HepG2 (cell line): ENCODE results near the gene NIPAL4. TPM values are rescaled to one million over a fixed set of nuclear protein-coding genes. Genes with fewer than 3 reads are reported as not detected.

Source experiments
- ATAC-seq: fragments of 200-7000 bp; cut with Tn5 transposase; 3 replicates; pipeline ENCODE4 v1.9.1; 2020; ENCODE audit warnings: mild to moderate bottlenecking, moderate library complexity
- BruUV-seq: library from RNA; stranded (reverse); fragments of 400-500 nt; replicated peaks from 2 replicates; lab custom pipeline; 2021; lab: Mats Ljungman, UMichigan
- CTCF ChIA-PET: fragments of 300-600 bp; formaldehyde crosslinking; extraction: SDS; loops from one replicate; lab custom pipeline; 2021; ENCODE audit warnings: low total read pairs, inconsistent platforms, low intra/inter-chr PET ratio; lab: Yijun Ruan, JAX
- POLR2A ChIA-PET: fragments of 350-600 bp; sonication (Branson Sonifier 250); formaldehyde crosslinking; loops from one replicate; lab custom pipeline; 2020; ENCODE audit warnings: antibody characterized with exemption, inconsistent platforms; lab: Yijun Ruan, JAX
- DNase-seq: peaks from one replicate; pipeline ENCODE4 v3.0.0-alpha.2; 2015; ENCODE audit warnings: low spot score
- FAIRE-seq: peaks from 3 replicates; lab custom pipeline; 2011; peaks lifted over from hg19 to GRCh38; lab: Jason Lieb, UNC
- H2AFZ ChIP-seq: one replicate; pipeline ENCODE4 v1.6.1; 2011; ENCODE audit warnings: low read length, inconsistent platforms
- H3K27ac ChIP-seq: fragments of 300-600 bp; 3 replicates; pipeline ENCODE4 v1.8.0; 2011; ENCODE audit warnings: mixed run types, mild to moderate bottlenecking, mixed read lengths, low read length, inconsistent platforms; ENCODE audit not compliant: insufficient read depth; ENCODE audit errors: extremely low read length
- H3K27me3 ChIP-seq, 2 experiments: fragments of 200-600 bp in 1 of 2; 2 replicates in 1 of 2; 3 replicates in 1 of 2; pipeline versions ENCODE4 v1.6.0 to v1.8.0; 2011; ENCODE audit warnings: low read length in 2 of 2, mild to moderate bottlenecking in 2 of 2, moderate library complexity in 2 of 2, inconsistent platforms in 1 of 2; ENCODE audit not compliant: insufficient read depth in 2 of 2, control insufficient read depth in 1 of 2
- H3K36me3 ChIP-seq, 2 experiments: fragments of 200-600 bp in 1 of 2; replicated peaks in 1 of 2; 2 replicates in 1 of 2; 3 replicates in 1 of 2; pipeline versions ENCODE4 v1.5.1 to v1.8.0; 2011; ENCODE audit warnings: low read length in 2 of 2, inconsistent platforms in 1 of 2; ENCODE audit not compliant: insufficient read depth in 2 of 2, control insufficient read depth in 1 of 2
- H3K4me1 ChIP-seq: 2 replicates; pipeline ENCODE4 v1.5.1; 2012; ENCODE audit warnings: low read length, inconsistent platforms; ENCODE audit not compliant: insufficient read depth
- H3K4me2 ChIP-seq: 2 replicates; pipeline ENCODE4 v1.6.0; 2011; ENCODE audit warnings: low read depth, low read length, inconsistent platforms
- H3K4me3 ChIP-seq, 3 experiments: fragments of 200-600 bp in 1 of 3; sonication (generic), shearing (Covaris generic) in 1 of 3; replicated peaks in 1 of 3; 2 replicates each; pipeline ENCODE4 v1.5.1; 2011 to 2016; ENCODE audit warnings: low read length in 3 of 3, inconsistent platforms in 2 of 3, low read depth in 2 of 3, mild to moderate bottlenecking in 2 of 3, control low read depth in 1 of 3, mixed read lengths in 1 of 3; ENCODE audit not compliant: insufficient read depth in 1 of 3
- H3K79me2 ChIP-seq: one replicate; pipeline ENCODE4 v1.6.1; 2011; ENCODE audit warnings: low read length, inconsistent platforms; ENCODE audit not compliant: insufficient read depth
- H3K9ac ChIP-seq: 2 replicates; pipeline ENCODE4 v1.6.0; 2011; ENCODE audit warnings: mild to moderate bottlenecking, low read depth, low read length, inconsistent platforms; ENCODE audit not compliant: insufficient read depth
- H3K9me3 ChIP-seq: 2 replicates; pipeline ENCODE4 v1.5.1; 2012; ENCODE audit warnings: mild to moderate bottlenecking, low read length
- H4K20me1 ChIP-seq: 2 replicates; pipeline ENCODE4 v1.6.0; 2011; ENCODE audit warnings: inconsistent platforms, mild to moderate bottlenecking, low read length, moderate library complexity; ENCODE audit not compliant: insufficient read depth
- ATF4 ChIP-seq, 2 experiments: fragments of 450-650 bp in 1 of 2; sonication (generic) in 1 of 2; formaldehyde crosslinking; IDR thresholded peaks; 2 replicates each; pipeline versions ENCODE4 v1.5.0 to v1.8.0; 2020 to 2022; ENCODE audit warnings: mild to moderate bottlenecking in 1 of 2, missing genetic modification reagents in 1 of 2
- HMG20A ChIP-seq: IDR thresholded peaks from 2 replicates; pipeline ENCODE4 v1.6.1; 2016; ENCODE audit warnings: borderline replicate concordance
- HNF1B ChIP-seq: sonication (generic); formaldehyde crosslinking; IDR thresholded peaks from 2 replicates; pipeline ENCODE4 v1.5.1; 2020; ENCODE audit warnings: mild to moderate bottlenecking, moderate library complexity, missing genetic modification reagents
- LCORL ChIP-seq, 2 experiments: fragments of 450-650 bp in 1 of 2; sonication (generic) in 1 of 2; formaldehyde crosslinking in 1 of 2; IDR thresholded peaks; 2 replicates each; pipeline versions ENCODE4 v1.5.0 to v1.6.1; 2017 to 2020; ENCODE audit warnings: antibody characterized with exemption in 1 of 2, missing genetic modification reagents in 1 of 2
- NAIF1 ChIP-seq: sonication (generic); formaldehyde crosslinking; IDR thresholded peaks from 2 replicates; pipeline ENCODE4 v1.5.0; 2020; ENCODE audit warnings: mild to moderate bottlenecking, missing genetic modification reagents, borderline replicate concordance
- NFE2 ChIP-seq: sonication (generic); formaldehyde crosslinking; IDR thresholded peaks from 2 replicates; pipeline ENCODE4 v1.4.0; 2020; ENCODE audit warnings: missing genetic modification reagents
- PAF1 ChIP-seq: IDR thresholded peaks from 2 replicates; pipeline ENCODE4 v1.6.1; 2016; ENCODE audit warnings: missing genetic modification reagents, missing compliant biosample characterization
- PATZ1 ChIP-seq: sonication (generic); formaldehyde crosslinking; IDR thresholded peaks from 2 replicates; pipeline ENCODE4 v1.4.0; 2020; ENCODE audit warnings: missing genetic modification reagents
- SIN3A ChIP-seq: IDR thresholded peaks from 2 replicates; pipeline ENCODE4 v1.6.1; 2011; ENCODE audit warnings: low read depth, mild to moderate bottlenecking, control low read depth, low read length, borderline replicate concordance
- THAP9 ChIP-seq: sonication (generic); formaldehyde crosslinking; IDR thresholded peaks from 2 replicates; pipeline ENCODE4; 2020; ENCODE audit warnings: missing genetic modification reagents, mild to moderate bottlenecking, borderline replicate concordance
- TSC22D2 ChIP-seq: sonication (generic); formaldehyde crosslinking; IDR thresholded peaks from 2 replicates; pipeline ENCODE4 v1.5.1; 2020; ENCODE audit warnings: missing genetic modification reagents, mild to moderate bottlenecking, borderline replicate concordance
- ZNF512B ChIP-seq: sonication (generic); formaldehyde crosslinking; IDR thresholded peaks from 2 replicates; pipeline ENCODE4 v1.5.1; 2020; ENCODE audit warnings: missing genetic modification reagents, mild to moderate bottlenecking, borderline replicate concordance
- ZNF776 ChIP-seq: sonication (generic); formaldehyde crosslinking; IDR thresholded peaks from 2 replicates; pipeline ENCODE4 v1.4.0; 2020; ENCODE audit warnings: mild to moderate bottlenecking, missing genetic modification reagents
- ZNF879 ChIP-seq: sonication (generic); formaldehyde crosslinking; IDR thresholded peaks from 2 replicates; pipeline ENCODE4 v1.8.1; 2023; ENCODE audit warnings: missing genetic modification reagents
- WGBS: methylation state at CpG from one replicate; pipeline ENCODE4 v1.1.6; 2017; ENCODE audit warnings: low lambda C conversion rate; 5-methylcytosine and 5-hydroxymethylcytosine counted together
- in situ Hi-C: cut with HindIII; loops from 2 replicates; pipeline ENCODE4 v1.10.0; 2017; ENCODE audit warnings: low pct_unique_long_range_greater_than_20kb; ENCODE audit not compliant: extremely low pct_ligation_motif_present
- intact Hi-C: fragments of 100-400 bp; cut with micrococcal nuclease; formaldehyde crosslinking; loops from one replicate; pipeline ENCODE4 v1.10.0; 2022; ENCODE audit not compliant: unreplicated experiment
- polyA plus RNA-seq, 8 experiments: library from polyadenylated mRNA; depleted of rRNA in 3 of 8; stranded (reverse) in 7 of 8; unstranded in 1 of 8; fragments of >200 nt; fragmentation: Illumina TruSeq in 4 of 8; extraction: Trizol in 4 of 8; gene quantifications; 2 replicates each; pipeline versions ENCODE4 v1.2.1 to v1.2.3, GENCODE V29; 2011 to 2016; ENCODE audit warnings: low read depth in 4 of 8, missing spikeins in 1 of 8, mixed read lengths in 1 of 8; ENCODE audit not compliant: insufficient read depth in 1 of 8
- total RNA-seq, 5 experiments: library from RNA; depleted of rRNA; stranded (reverse); fragments of >200 nt; fragmentation: Illumina TruSeq; extraction: Trizol; gene quantifications; 2 replicates each; pipeline ENCODE4 v1.2.3, GENCODE V29; 2016; ENCODE audit warnings: low read depth in 1 of 5

The NIPAL4 gene
- total and polyA plus RNA-seq, 2 of the 13 experiments (the other 11 are each of a cell fraction or from before 2014, with no cell fraction given), result not detected

- ChIA-PET CTCF (no interaction called here), POLR2A (no interaction called here)
- FAIRE-seq, result no peak
- WGBS, result 78% methylated on average over 6 of the region's 9 CpGs
- no TSS peak for BruUV-seq
- H4K20me1 ChIP-seq, result no peaks in the 10 kb centered on the region
- no peak overlapping the region for H2AFZ ChIP-seq
- peaks cover 9% of the 10 kb centered on the region for H3K4me1 ChIP-seq
- H3K27me3 ChIP-seq, result no peaks in the 10 kb centered on the region
- no peak overlapping the region for H3K27ac ChIP-seq
- ATAC-seq, result no peak
- no peaks in the 10 kb centered on the region for H3K79me2 ChIP-seq
- no peak overlapping the region for H3K4me3 ChIP-seq
- in situ Hi-C loops (no loop called here), intact Hi-C loops (no loop called here)
- no peak for DNase-seq
- H3K4me2 ChIP-seq, result no peak overlapping the region
- H3K9me3 ChIP-seq, result no peaks in the 10 kb centered on the region
- H3K36me3 ChIP-seq, result no peaks in the 10 kb centered on the region
- H3K9ac ChIP-seq, result no peak overlapping the region
- no peak for TF ChIP-seq PATZ1 (CRISPR knock-in tag)
- TF ChIP-seq HMG20A, result no peak
- no peak for TF ChIP-seq PAF1 (CRISPR knock-in tag)
- no peak for TF ChIP-seq SIN3A
- TF ChIP-seq ZNF776 (CRISPR knock-in tag), result no peak
- no peak for TF ChIP-seq NFE2 (CRISPR knock-in tag)
- TF ChIP-seq ZNF879 (CRISPR knock-in tag), result no peak
- TF ChIP-seq HNF1B (CRISPR knock-in tag), result no peak
- no peak for TF ChIP-seq THAP9
- TF ChIP-seq NAIF1 (CRISPR knock-in tag), result no peak
- no peak for TF ChIP-seq ZNF512B
- TF ChIP-seq LCORL (IDR thresholded peaks at IDR 0.05), result no peak
- TF ChIP-seq LCORL (CRISPR knock-in tag; IDR thresholded peaks at IDR 0.05), result no peak
- no peak for TF ChIP-seq TSC22D2 (CRISPR knock-in tag)
- no peak for TF ChIP-seq ATF4 (CRISPR knock-in tag; IDR thresholded peaks at IDR 0.05)
Measured at GRCh38 chr5:157492886-157493285, 32.9 kb downstream of the NIPAL4 start.
